Endothelial cell of umbilical vein (primary cell): Measurements from ENCODE around the gene ASXL2.

Source experiments
- CTCF ChIP-seq, 2 donors: IDR thresholded peaks; 1 replicate in 1 of 2; 2 replicates in 1 of 2; pipeline ENCODE4 v1.5.1; 2011; ENCODE audit warnings: low read length in 2 of 2, mild to moderate bottlenecking in 2 of 2, moderate library complexity in 2 of 2, control low read depth in 1 of 2, inconsistent platforms in 1 of 2, low read depth in 1 of 2; ENCODE audit not compliant: insufficient read depth in 1 of 2; ENCODE audit errors: extremely low read depth in 1 of 2
- EZH2 ChIP-seq: IDR thresholded peaks from 2 replicates; pipeline ENCODE4 v1.6.1; 2012; ENCODE audit warnings: borderline replicate concordance, low read depth, mild to moderate bottlenecking, moderate library complexity, low read length, inconsistent platforms; ENCODE audit not compliant: severe bottlenecking
- JUN ChIP-seq: IDR thresholded peaks from 2 replicates; pipeline ENCODE4 v1.6.1; 2011; ENCODE audit warnings: borderline replicate concordance, low read depth; ENCODE audit not compliant: insufficient read length, insufficient read depth
- MYC ChIP-seq: IDR thresholded peaks from one replicate; pipeline ENCODE4 v1.6.1; 2011; ENCODE audit warnings: mild to moderate bottlenecking, low read depth, low read length
- POLR2A ChIP-seq: IDR thresholded peaks from 2 replicates; pipeline ENCODE4 v1.6.1; 2012; ENCODE audit warnings: low read depth, mild to moderate bottlenecking, control low read depth, low read length
- POLR2AphosphoS5 ChIP-seq: IDR thresholded peaks from 2 replicates; pipeline ENCODE4 v1.6.1; 2012; ENCODE audit warnings: low read depth, mild to moderate bottlenecking, control low read depth, low read length, moderate library complexity; ENCODE audit not compliant: insufficient read depth

GRCh38 chr2:25757906-25758305 is 120.4 kb downstream of the ASXL2 start:
- TF ChIP-seq CTCF (IDR thresholded peaks at IDR 0.05; ENCODE audit: extremely low read depth in 1 of 2, insufficient read depth in 1 of 2, low read depth in 1 of 2, low read length in 2 of 2): no peak
- TF ChIP-seq POLR2A: no peak
- TF ChIP-seq EZH2: no peak
- TF ChIP-seq POLR2AphosphoS5: no peak
- no peak for TF ChIP-seq MYC
- no peak for TF ChIP-seq JUN
